Parathyroid adenoma (tissue), 2 donors: ENCODE data around the gene MATK.

ENCODE experiments used
- H2AFZ ChIP-seq: fragments of 300-600 bp; sonication (generic); one replicate; pipeline ENCODE4 v1.7.0; 2017; ENCODE audit warnings: antibody characterized with exemption, mild to moderate bottlenecking
- H3K27ac ChIP-seq: fragments of 300-600 bp; sonication (generic); one replicate; pipeline ENCODE4 v1.7.0; 2017
- H3K27me3 ChIP-seq: fragments of 300-600 bp; sonication (generic); one replicate; pipeline ENCODE4 v1.7.0; 2017; ENCODE audit warnings: low read length; ENCODE audit not compliant: control insufficient read depth, insufficient read depth
- H3K36me3 ChIP-seq: fragments of 300-600 bp; sonication (generic); one replicate; pipeline ENCODE4 v1.7.0; 2017; ENCODE audit warnings: low read length; ENCODE audit not compliant: control insufficient read depth, insufficient read depth
- H3K4me1 ChIP-seq: fragments of 300-600 bp; sonication (generic); one replicate; pipeline ENCODE4 v1.7.0; 2017; ENCODE audit warnings: control low read depth
- H3K4me2 ChIP-seq: fragments of 300-600 bp; sonication (generic); one replicate; pipeline ENCODE4 v1.7.0; 2017; ENCODE audit warnings: low read length
- H3K4me3 ChIP-seq: fragments of 300-600 bp; sonication (generic); one replicate; pipeline ENCODE4 v1.7.0; 2017; ENCODE audit warnings: low read depth, low read length
- H3K79me2 ChIP-seq: fragments of 300-600 bp; sonication (generic); one replicate; pipeline ENCODE4 v1.7.0; 2017; ENCODE audit warnings: control low read depth
- H3K9ac ChIP-seq: fragments of 300-600 bp; sonication (generic); one replicate; pipeline ENCODE4 v1.7.0; 2017; ENCODE audit warnings: mild to moderate bottlenecking
- H3K9me3 ChIP-seq: fragments of 300-600 bp; sonication (generic); one replicate; pipeline ENCODE4 v1.7.0; 2017; ENCODE audit warnings: low read length; ENCODE audit not compliant: control insufficient read depth
- TF ChIP-seq, protein P1 (sequence below): fragments of 300-600 bp; sonication (generic); IDR thresholded peaks from one replicate; pipeline ENCODE4 v1.7.0; 2017; ENCODE audit warnings: antibody characterized with exemption, mild to moderate bottlenecking
- donor health status: primary hyperparathyroidism.

MATK gene

GRCh38 chr19:3737487-3738205 is 48.5 kb downstream of the MATK start:
- Histone ChIP-seq H3K79me2 (no peaks in the 10 kb centered on the region), H3K27ac (no peak overlapping the region)
- TF ChIP-seq, protein P1, sequence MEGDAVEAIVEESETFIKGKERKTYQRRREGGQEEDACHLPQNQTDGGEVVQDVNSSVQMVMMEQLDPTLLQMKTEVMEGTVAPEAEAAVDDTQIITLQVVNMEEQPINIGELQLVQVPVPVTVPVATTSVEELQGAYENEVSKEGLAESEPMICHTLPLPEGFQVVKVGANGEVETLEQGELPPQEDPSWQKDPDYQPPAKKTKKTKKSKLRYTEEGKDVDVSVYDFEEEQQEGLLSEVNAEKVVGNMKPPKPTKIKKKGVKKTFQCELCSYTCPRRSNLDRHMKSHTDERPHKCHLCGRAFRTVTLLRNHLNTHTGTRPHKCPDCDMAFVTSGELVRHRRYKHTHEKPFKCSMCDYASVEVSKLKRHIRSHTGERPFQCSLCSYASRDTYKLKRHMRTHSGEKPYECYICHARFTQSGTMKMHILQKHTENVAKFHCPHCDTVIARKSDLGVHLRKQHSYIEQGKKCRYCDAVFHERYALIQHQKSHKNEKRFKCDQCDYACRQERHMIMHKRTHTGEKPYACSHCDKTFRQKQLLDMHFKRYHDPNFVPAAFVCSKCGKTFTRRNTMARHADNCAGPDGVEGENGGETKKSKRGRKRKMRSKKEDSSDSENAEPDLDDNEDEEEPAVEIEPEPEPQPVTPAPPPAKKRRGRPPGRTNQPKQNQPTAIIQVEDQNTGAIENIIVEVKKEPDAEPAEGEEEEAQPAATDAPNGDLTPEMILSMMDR, result no peak

DNA sequence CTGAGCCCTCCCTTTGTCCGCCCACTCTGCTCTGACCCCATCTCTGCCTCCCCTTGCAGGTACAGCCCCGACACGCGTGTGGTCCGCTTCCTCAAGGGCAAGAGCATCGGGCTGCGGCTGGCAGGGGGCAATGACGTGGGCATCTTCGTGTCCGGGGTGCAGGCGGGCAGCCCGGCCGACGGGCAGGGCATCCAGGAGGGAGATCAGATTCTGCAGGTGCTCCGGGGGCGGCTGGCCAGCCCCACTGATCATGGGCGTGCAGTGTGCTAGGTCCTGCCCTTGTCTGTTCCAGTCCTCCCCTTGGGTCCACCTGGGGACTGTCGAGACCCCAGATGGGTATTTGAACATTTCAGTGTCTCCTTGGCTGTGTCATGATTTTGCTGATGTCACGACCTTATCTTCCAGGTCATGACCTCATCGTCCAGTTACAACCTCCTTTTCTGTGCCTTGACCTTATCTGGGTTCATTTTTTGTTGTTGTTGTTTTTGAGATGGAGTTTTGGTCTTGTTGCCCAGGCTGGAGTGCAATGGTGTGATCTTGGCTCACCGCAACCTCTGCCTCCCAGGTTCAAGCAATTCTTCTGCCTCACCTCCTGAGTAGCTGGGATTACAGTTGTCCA is 50.0 kb downstream of the MATK start:
- TF ChIP-seq, protein P1, result no peak

More at GRCh38 chr19:3737487-3738205, 48.5 kb downstream of the MATK start:
- Histone ChIP-seq H3K4me1 (no peaks in the 10 kb centered on the region), H3K9me3 (no peaks in the 10 kb centered on the region), H3K9ac (no peak overlapping the region), H2AFZ (no peak overlapping the region), H3K36me3 (no peaks in the 10 kb centered on the region), H3K4me3 (no peak overlapping the region), H3K27me3 (no peaks in the 10 kb centered on the region), H3K4me2 (no peak overlapping the region)

DNA sequence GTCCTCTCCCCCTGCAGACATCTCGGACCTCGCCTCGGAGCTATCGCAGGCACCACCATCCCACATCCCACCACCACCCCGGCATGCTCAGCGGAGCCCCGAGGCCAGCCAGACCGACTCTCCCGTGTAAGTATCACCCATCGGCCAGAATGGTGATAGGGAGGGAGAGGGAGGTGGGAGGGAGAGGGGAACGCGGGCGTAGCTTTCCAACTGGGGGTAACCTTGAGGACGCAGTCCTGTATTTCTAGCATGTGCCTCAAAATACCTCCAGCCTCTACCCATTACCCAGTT is 51.9 kb downstream of the MATK start:
- Histone ChIP-seq H3K4me2 (no peak overlapping the region), H3K27me3 (no peaks in the 10 kb centered on the region), H3K27ac (no peak overlapping the region), H3K9me3 (no peaks in the 10 kb centered on the region), H3K79me2 (no peaks in the 10 kb centered on the region), H2AFZ (no peak overlapping the region), H3K9ac (no peak overlapping the region), H3K4me3 (no peak overlapping the region), H3K4me1 (no peaks in the 10 kb centered on the region), H3K36me3 (no peaks in the 10 kb centered on the region)
- TF ChIP-seq, protein P1, result no peak

More for the DNA sequence above, 50.0 kb downstream of the MATK start:
- H3K9me3 ChIP-seq, result no peaks in the 10 kb centered on the region
- H3K4me2 ChIP-seq, result no peak overlapping the region
- no peak overlapping the region for H3K9ac ChIP-seq
- no peak overlapping the region for H2AFZ ChIP-seq
- no peaks in the 10 kb centered on the region for H3K79me2 ChIP-seq
- no peaks in the 10 kb centered on the region for H3K36me3 ChIP-seq
- H3K4me1 ChIP-seq, result no peaks in the 10 kb centered on the region
- no peak overlapping the region for H3K27ac ChIP-seq
- H3K4me3 ChIP-seq, result no peak overlapping the region
- no peaks in the 10 kb centered on the region for H3K27me3 ChIP-seq

- Histone ChIP-seq H3K79me2 (no peaks in the 10 kb centered on the region), H3K27ac (no peak overlapping the region), H3K36me3 (no peaks in the 10 kb centered on the region), H3K4me1 (no peaks in the 10 kb centered on the region), H2AFZ (no peak overlapping the region), H3K9me3 (no peaks in the 10 kb centered on the region), H3K4me3 (no peak overlapping the region), H3K9ac (no peak overlapping the region), H3K4me2 (no peak overlapping the region), H3K27me3 (no peaks in the 10 kb centered on the region)
- TF ChIP-seq, protein P1, result no peak
These were observed 52.5 kb downstream of the MATK start for GRCh38 chr19:3733549-3734309.
